ENCODE measurements around the gene CEP152.
A peak's percentile ranks its signal among the peaks of the same experiment; 100 is the strongest.
"Not testable (repeated sequence)": the region's sequence is repeated elsewhere in the genome, so short reads cannot be mapped to it uniquely, and the experiment has no call there.

CEP152 gene

DNA sequence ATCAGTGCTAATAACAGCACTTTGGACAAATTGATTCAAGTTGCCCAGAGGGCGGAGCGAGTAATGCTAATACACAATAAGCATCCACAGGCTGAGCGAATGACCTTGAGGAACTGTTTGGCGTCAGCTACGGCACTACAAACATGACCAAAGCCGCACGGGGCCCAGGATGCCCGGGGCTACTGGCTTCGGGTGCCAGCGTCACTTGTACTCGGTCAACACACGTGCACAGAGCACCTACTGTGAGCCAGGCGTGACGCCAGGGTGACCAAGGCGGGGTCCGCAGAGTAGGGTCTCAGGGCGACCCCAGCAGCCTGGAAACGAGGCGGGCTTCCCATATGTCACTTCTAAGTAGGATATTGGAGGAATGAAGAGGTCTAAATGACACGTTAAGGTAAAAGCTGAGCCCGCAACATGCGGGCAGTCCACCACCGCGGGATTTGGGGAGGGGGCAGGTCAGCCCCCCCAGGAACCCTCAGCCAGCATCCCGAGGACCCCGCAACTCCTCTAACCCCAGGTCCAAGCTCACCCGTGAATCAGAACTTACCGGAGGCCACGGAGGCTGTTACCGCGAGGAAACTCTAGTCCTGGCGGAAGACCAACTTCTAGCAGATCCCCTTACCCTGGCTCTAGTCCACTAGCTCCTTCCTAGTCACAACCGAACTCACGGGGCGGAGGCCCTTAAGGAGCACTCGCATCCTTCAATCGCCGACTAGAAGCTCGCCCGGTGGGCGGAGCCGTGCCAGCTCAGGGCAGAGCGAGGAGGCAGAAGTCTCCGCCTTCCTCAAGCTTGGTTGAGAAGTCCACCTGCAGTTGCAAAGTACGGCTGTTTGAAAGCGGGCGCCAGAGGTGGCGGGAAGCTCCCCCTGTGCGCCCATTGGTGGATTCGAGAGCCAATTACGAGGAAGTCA, at the start of gene CEP152:
CEP152 (minus strand) TSS at position 656 of the 911 bp plus-strand sequence. CDS start 5,420 bp downstream, outside the sequence.
- DNase-seq = peak; percentile 97

DNA sequence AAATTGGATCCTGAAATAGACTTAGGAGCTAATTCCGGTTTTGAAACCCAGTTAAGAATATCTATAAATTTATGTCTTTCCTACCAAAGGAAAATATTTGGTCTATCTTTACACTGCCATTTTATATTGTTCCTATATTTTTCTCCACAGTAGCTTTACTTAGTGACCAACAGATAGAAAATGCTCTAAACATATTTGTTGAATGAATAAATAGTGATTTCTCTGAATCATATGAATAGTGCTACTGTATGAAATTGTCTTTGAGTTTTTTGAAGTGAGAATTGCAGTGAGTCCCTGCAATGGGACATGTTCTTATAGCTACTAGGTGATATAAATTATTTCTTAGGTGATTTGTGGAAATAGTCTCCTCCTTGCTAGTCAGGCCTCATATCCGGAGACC, 48.6 kb upstream of the CEP152 start:
- no peak for DNase-seq

GRCh38 chr15:48858401-48858800, 47.5 kb upstream of the CEP152 start:
- DNase-seq = no peak

GRCh38 chr15:48856942-48857341, 46.1 kb upstream of the CEP152 start:
- no peak for DNase-seq

DNA sequence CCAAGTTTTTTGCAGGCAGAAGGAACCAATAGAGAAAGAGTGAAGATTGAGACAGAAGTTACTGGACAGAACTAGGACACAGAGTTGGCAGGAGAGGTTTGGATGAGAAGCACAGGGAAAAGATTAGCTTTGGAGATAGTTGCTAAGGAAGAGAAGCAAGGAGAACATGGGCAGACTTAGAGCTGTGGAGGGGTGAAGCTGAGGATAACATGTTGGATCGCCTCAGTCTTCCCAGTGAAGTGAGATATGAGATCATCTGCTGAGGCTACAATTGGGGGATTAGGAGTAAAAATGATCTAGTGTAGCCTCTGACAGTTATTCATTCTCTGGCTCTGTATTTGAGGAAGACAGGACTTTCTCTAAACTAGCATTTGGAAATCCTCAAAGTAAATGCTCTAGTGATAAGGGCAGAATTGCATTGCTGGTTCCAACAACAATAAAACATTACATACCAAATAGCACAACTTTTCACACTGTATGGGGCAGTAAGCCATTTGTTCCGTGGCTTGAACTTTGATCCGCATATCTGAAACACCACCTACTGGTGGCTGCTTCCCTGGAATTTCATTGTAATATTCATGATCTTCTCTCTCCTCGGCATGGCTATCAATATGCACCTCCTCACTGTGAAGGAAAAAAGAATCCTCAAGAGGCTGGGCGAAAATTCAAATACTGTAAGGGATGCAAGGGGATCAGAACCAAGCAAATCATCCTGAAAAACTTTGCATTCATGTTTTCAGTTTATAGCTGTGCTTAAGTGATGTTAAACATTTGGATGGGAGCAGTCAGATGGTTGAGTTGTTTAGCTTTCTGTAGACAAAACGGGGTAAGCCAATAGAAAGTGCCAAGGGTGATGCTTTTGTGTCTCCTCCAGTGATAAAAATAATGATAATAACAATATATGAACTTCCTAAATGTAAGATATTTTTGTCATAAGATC, 44.9 kb upstream of the CEP152 start:
- peak; percentile 47 for DNase-seq

- not testable (repeated sequence) for DNase-seq
Observed at GRCh38 chr15:48854434-48854833, 43.6 kb upstream of the CEP152 start.

GRCh38 chr15:48851956-48852355, 41.1 kb upstream of the CEP152 start:
- DNase-seq = no peak

- no peak for DNase-seq
Observed at GRCh38 chr15:48850648-48851047, 39.8 kb upstream of the CEP152 start.

DNA sequence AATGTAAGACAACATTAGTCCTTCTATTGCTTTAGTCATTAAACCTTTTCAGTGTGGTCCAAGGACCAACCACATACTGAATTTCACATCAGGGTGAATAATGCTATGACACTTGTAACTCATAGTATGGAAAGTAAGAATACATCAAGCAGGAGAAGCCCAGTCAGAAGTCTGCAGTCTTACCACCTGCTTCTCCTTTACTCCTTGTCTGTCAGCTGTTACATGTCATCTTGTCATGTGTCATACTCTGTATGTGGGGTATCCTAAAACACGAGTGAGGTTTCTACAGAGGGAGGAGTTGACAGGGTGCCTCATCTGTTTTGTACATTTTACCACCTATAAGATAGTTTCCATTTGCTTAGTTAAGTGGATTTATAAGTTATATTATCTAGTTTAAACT, 34.3 kb upstream of the CEP152 start:
- no peak for DNase-seq

DNA sequence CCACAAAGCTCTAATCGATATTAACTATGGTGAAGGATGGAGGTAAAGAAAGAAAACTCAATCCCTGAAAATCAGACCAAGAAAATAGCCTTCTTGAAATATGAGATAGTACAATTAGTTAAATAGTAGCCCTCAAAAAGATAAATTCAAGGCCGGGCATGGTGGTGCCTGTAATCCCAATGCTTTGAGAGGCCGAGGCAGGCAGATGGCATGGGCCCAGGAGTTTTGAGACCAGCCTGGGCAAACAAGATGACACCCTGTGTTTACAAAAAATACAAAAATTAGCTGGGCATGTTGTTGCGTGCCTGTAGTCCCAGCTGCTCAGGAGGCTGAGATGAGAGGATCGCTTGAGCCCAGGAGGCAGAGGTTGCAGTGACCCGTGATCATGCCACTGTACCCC, 31.6 kb upstream of the CEP152 start:
- peak; percentile 82 for DNase-seq

- DNase-seq = no peak
Observed at GRCh38 chr15:48834756-48835155, 23.9 kb upstream of the CEP152 start.

- DNase-seq = no peak
Observed at GRCh38 chr15:48833526-48834239, 22.8 kb upstream of the CEP152 start.

DNA sequence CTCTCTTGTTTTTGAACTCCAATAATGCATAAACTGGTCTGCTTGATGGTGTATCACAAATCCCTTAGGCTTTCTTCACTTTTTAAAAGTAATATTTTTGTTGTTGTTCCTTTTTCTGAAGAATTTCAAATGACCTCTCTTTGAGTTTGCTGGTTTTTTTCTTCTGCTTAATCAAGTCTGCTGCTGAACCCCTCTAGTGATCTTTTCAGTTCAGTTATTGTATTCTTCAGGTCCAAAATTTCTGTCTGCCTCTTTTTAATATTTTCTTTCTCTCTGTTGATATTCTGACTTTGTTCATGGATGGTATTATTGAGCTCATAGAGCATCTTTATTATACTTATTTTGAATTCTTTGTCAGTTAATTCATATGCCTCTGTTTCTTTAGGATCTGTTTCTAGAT, 21.8 kb upstream of the CEP152 start:
- DNase-seq = no peak

DNA sequence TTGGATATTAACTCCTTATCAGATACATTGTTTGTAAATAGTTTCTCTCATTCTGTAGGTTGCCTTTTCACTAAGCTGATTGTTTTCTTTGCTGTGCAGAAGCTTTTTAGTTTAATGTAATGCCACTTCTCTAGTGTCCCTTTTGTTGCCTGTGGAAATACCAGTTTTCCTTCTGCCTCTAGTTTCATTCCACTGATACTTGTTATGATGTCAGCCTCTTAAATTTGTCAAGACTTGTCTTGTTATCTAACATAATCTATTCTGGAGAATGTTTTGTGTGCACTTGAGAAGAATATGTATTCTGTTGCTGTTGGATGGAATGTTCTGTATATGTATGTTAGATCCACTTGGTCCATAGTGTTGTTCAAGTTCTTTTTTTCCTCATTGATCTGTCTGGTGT, 18.0 kb upstream of the CEP152 start:
- no peak for DNase-seq

GRCh38 chr15:48828471-48828870, 17.6 kb upstream of the CEP152 start:
- no peak for DNase-seq

GRCh38 chr15:48825075-48825474, 14.2 kb upstream of the CEP152 start:
- DNase-seq = no peak

DNA sequence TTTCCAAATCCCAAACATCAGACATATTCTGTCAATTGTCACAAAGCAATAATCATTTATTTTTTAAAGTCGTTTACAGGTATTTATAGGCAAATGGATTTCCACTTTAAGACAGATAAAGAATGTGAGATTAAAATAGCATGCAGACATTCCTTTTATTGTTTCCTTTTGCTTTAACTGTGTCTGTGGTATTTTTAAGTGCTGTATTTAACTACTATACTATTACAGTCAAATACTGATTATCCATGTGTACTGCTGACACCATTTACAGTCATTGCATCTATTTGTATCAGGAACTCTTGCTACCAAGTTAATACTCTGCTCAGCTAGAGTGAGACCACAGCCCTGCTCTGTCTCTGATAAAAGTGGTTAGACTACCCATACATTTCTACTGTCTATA, 12.8 kb upstream of the CEP152 start:
- DNase-seq = no peak

DNA sequence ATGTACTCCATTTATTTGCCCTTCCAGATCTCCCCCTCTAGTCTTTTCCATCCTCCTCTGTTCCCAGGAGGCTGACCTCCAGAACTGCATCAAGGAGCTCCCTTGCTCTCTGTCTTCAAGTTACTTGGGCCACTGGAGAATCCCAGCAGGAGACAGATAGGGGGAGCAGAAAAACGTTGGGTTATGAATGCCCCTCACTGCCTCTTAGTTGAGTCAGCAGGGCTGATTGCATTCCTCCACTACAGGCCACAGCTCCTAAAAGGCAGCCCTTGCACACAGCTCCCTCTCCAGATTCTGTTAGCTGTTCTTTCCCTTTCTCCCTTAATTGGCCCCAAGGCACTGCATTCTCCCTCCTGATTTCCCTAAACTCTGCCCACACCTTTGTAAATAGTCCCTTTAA, 12.4 kb upstream of the CEP152 start:
- DNase-seq = no peak

GRCh38 chr15:48814286-48814685, 3.4 kb upstream of the CEP152 start:
- DNase-seq = no peak

GRCh38 chr15:48811325-48811958, 573 bp upstream of the CEP152 start:
- DNase-seq = peak; percentile 43

- DNase-seq = peak; percentile 50
Observed at GRCh38 chr15:48806151-48806550, 4.7 kb downstream of the CEP152 start.

DNA sequence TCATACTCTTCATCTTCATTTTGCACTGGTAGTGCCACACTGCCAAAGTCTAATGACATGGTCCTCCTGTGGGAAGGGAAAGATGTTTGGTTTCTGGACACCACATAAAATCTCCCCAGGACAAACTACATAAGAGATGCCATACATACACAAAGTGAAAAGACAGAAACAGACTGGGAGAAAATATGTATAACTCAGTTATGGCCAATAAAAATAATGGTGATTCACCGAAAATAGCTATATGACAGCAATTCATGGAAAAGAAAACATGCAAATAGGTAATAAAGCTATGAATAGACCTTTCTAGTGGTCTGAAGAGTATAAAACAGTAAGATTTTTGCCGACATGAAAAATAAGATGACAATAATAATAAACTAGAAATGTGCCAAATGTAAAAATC, 5.3 kb downstream of the CEP152 start:
- DNase-seq = no peak

- peak; percentile 50 for DNase-seq
Observed at GRCh38 chr15:48803877-48804276, 7.0 kb downstream of the CEP152 start.

Measured in NCI-H1105 treated with DMSO at 0.1 percent for 48 hours (cell line).